SU-DHL-6 (cell line): Measurements from ENCODE around the gene DOCK8.

Source experiments
- CTCF ChIP-seq: fragments of 200-600 bp; sonication (generic); IDR thresholded peaks from one replicate; pipeline ENCODE4 v1.5.1; 2017; ENCODE audit warnings: antibody characterized with exemption, mild to moderate bottlenecking, low read length, moderate library complexity; ENCODE audit not compliant: insufficient read depth, poor library complexity, severe bottlenecking
- EZH2phosphoT487 ChIP-seq: fragments of 200-600 bp; sonication (generic), shearing (Covaris generic); conservative IDR thresholded peaks from 2 replicates; pipeline ENCODE4 v1.6.1; 2018; ENCODE audit warnings: mild to moderate bottlenecking, antibody characterized with exemption, low read length, moderate library complexity, mixed read lengths

GRCh38 chr9:438961-439768 lies 224.5 kb downstream of the DOCK8 start:
- TF ChIP-seq CTCF (no peak), EZH2phosphoT487 (no peak)
